ENCODE data around the gene RABL6.
"Not testable (repeated sequence)": the region's sequence is repeated elsewhere in the genome, so short reads cannot be mapped to it uniquely, and the experiment has no call there.

RABL6 gene

GRCh38 chr9:136835932-136836904 is 28.5 kb downstream of the RABL6 start:
- DNase-seq (ENCODE audit: low read depth), result no peak
- no peak for TF ChIP-seq CTCF (IDR thresholded peaks at IDR 0.05; ENCODE audit: insufficient read depth, low read depth, low read length, missing control alignments)
- H3K4me3 ChIP-seq (ENCODE audit: low read depth, low read length), result no peak overlapping the region

DNA sequence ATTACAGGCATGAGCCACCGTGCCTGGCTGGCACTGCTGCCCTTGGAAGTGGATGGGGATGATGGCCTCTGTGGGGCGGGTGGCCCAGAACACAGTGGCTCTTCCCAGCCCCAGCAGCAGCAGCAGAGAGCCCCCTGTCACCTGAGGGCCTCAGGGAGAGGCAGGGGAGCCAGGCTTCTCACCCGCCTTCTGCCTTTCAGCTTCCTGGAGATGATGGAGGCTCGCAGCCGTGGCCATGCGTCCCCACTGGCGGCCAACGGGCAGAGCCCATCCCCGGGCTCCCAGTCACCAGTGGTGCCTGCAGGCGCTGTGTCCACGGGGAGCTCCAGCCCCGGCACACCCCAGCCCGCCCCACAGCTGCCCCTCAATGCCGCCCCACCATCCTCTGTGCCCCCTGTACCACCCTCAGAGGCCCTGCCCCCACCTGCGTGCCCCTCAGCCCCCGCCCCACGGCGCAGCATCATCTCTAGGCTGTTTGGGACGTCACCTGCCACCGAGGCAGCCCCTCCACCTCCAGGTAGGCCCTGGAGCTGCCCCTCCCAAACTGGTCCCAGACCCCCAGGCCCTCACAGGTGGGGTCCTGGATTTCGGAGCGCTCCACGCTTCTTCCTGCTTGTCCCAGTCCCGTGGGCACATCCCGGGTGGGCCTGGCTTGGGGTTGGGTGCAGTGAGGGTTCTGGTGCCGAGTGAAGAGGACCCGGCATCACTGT is 29.6 kb downstream of the RABL6 start:
- no peak overlapping the region for H3K4me3 ChIP-seq (ENCODE audit: low read depth, low read length)
- TF ChIP-seq CTCF (IDR thresholded peaks at IDR 0.05; ENCODE audit: insufficient read depth, low read depth, low read length, missing control alignments), result no peak
- DNase-seq (ENCODE audit: low read depth), result no peak

- not testable (repeated sequence) for H3K4me3 ChIP-seq (ENCODE audit: low read depth, low read length)
Observed at GRCh38 chr9:136837856-136838277, 30.1 kb downstream of the RABL6 start.

GRCh38 chr9:136838314-136839228 is 30.8 kb downstream of the RABL6 start:
- no peak overlapping the region for H3K4me3 ChIP-seq (ENCODE audit: low read depth, low read length)
- no peak for TF ChIP-seq CTCF (IDR thresholded peaks at IDR 0.05; ENCODE audit: insufficient read depth, low read depth, low read length, missing control alignments)
- DNase-seq (ENCODE audit: low read depth), result no peak

More at GRCh38 chr9:136837856-136838277, 30.1 kb downstream of the RABL6 start:
- not testable (repeated sequence) for DNase-seq (ENCODE audit: low read depth)

GRCh38 chr9:136839229-136840139 is 31.7 kb downstream of the RABL6 start:
- H3K4me3 ChIP-seq (ENCODE audit: low read depth, low read length), result no peak overlapping the region
- TF ChIP-seq CTCF (IDR thresholded peaks at IDR 0.05; ENCODE audit: insufficient read depth, low read depth, low read length, missing control alignments), result no peak
- DNase-seq (ENCODE audit: low read depth), result no peak

- DNase-seq (ENCODE audit: low read depth), result no peak
- no peak for TF ChIP-seq CTCF (IDR thresholded peaks at IDR 0.05; ENCODE audit: insufficient read depth, low read depth, low read length, missing control alignments)
- H3K4me3 ChIP-seq (ENCODE audit: low read depth, low read length), result no peak overlapping the region
Observed at GRCh38 chr9:136840140-136840876, 32.6 kb downstream of the RABL6 start.
